ENCODE data around the gene ZEB1.
"Not testable (repeated sequence)": the region's sequence is repeated elsewhere in the genome, so short reads cannot be mapped to it uniquely, and the experiment has no call there.

Gene ZEB1

DNA sequence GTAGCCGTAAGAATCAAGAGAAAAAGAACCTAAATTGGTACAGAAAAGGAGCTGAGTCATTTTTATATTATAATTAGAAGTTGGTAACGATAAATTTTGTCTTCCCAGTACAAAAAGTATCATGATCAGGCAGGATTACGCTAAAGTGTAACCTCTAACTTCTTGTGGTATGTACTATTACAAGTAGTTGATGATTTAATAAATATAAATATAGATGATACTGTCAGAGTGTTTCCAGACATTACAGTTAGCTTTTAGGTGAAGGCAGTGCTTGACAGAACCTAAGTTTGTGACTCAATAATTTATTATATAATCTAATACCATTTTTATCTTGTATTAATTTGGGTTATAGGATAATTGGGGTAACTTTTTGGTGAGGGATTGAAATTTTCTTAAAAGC, 53.4 kb downstream of the ZEB1 start:
- no peak for DNase-seq

DNA sequence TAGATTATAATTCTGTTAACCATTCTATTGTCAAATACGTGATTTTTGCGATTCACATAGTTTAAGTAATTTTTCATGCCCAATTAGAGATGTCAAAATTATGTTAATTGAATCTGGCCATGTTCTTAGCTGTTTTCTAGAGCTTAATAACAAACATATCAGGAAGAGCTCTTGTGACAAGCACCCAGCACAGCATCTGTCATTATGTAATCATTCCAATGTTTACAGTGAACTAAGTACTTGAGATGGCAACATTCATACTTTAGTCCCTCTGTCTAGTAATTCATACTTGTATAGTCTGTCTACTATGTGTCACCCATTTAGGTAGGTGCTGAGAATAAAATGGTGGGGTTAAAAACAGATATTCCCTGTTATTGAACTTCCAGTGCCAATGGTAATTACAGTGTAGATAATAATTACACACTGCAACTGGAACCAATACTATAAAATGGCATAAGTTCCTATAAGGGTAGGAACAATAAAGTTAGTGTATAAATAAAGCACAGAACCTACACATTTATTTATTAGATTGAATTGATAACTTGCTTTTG, 55.2 kb downstream of the ZEB1 start:
- DNase-seq: no peak

DNA sequence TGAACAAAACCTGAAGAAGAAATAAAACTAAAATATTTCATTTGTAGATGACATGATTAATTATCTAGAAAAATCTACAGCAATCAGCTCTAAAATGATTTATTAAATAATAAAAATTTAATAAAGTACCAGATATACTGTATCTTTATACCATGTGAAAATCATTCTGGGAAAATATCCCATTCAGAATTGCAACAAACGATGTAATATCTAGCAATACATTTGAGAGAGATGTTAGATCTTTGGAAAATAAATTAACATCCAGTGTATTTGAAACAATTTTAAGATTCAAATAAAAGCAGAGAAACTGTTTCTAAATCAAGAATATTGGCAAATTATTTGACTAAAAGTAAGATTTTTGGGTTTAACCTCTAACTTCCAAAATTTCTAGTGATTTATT, 62.2 kb downstream of the ZEB1 start:
- DNase-seq: no peak

DNA sequence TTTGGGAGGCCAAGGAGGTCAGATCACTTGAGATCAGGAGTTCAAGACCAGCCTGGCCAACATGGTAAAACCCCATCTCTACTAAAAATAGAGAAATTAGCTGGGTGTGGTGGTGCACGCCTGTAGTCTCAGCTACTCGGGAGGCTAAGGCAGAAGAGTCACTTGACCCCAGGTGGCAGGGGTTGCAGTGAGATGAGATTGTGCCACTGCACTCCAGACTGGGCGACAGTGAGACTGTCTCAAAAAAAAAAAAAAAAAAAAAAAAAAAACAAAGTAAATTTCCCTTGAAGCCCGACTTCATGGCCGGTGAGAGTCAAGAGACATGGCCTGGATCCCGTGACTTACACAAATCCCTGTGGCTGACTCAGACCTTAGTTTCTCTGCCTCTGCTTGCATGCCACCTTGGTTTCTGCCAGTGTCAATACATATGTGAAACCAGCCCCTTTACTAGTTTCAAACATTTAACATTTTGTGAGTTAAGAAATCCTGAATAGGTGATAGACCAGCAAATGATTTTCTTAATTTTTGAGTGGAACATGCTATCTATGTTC, 62.8 kb downstream of the ZEB1 start:
- no peak for DNase-seq

DNA sequence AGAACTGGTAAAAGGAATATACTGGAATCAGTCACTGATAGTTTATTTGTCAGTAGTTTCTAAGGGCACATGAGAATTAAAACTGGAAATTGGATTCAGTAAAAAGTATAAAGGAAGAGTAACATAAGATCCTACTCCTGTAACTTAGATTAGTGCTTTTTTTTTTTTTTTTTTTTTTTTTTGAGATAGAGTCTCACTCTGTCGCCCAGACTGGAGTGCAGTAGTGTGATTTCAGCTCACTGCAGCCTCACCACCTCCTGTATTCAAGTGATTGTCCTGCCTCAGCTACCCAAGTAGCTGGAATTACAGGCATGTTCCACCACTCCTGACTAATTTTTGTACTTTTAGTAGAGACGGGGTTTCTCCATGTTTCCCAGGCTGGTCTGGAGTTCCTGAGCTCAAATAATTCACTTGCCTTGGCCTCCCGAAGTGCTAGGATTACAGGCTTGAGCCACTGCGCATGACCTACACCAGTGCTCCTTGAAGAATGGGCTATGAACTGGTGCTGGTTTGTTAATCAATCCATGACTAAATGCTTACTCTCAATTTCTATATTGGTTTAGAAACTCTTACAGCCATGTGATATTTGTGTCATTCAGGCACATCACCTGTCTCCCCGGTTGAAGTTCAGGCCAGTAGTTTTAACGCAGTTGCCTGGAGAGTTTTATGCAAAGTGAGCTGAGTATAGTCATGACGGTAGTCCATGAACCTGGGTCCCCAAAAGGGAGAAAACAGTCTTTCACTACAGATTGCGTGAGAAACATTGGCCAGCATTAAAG, 65.0 kb downstream of the ZEB1 start:
- DNase-seq: no peak

DNA sequence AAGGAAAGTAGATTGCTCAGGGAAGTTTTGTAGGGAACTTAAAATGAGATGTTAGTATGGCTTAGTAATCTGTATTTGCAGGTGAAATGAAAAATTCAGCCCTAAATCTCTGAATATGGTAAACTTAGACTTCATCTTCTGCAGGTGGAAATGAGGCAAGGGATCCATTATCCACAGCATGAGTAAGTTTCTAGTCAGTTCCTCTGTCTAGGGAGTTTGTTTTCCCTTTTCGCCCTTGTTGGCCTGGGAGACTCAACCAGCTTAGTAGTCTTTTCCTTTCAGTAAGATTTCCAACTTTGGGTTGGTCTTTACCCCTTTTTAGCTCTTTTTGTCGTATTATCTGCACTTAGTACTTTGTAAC, 65.6 kb downstream of the ZEB1 start:
- no peak for DNase-seq

DNA sequence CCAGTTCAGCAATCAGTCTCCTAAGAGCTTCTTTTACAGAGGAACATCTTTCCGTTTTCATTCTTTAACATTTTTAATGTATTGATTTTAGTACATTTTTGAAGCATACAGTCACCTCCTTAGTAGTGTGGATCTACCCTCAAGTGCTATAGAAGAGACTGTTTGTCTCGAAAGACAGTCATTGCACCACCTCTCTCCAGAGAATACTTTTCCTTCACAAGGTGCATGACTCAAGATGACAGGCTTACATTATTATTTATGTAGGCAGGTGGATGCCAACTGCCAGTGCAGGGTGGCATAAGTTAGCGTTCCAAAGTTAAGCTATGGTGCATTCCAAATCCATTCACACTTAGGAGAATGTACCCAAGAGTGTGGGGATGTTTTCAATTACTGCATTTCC, 71.8 kb downstream of the ZEB1 start:
- DNase-seq: no peak

GRCh38 chr10:31393844-31394243, 74.8 kb downstream of the ZEB1 start:
- DNase-seq: no peak

GRCh38 chr10:31395695-31396094, 76.7 kb downstream of the ZEB1 start:
- DNase-seq: no peak

DNA sequence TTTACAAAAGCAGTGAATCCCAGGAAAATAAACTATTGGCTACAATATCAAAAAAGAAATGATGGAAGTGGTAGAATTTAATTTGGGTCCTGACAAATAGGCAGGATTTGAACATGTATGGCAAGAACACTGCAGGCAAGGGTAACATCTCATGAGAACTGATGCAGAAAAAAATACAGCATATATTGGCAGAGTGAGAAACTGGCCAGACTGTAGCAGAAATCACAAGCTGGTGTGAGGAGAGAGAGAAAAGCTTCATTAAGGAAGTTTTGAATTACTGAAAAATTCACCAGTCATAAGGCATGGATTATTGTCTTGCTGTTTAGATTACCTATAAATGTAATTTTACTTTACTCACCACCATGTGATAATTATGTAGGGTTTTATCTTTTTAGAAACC, 77.4 kb downstream of the ZEB1 start:
- no peak for DNase-seq

- no peak for DNase-seq
Observed at GRCh38 chr10:31397852-31398251, 78.8 kb downstream of the ZEB1 start.

GRCh38 chr10:31399171-31399570, 80.2 kb downstream of the ZEB1 start:
- no peak for DNase-seq

GRCh38 chr10:31399631-31400030, 80.6 kb downstream of the ZEB1 start:
- DNase-seq: no peak

- DNase-seq: no peak
Observed at GRCh38 chr10:31401287-31401686, 82.3 kb downstream of the ZEB1 start.

- no peak for DNase-seq
Observed at GRCh38 chr10:31404640-31405039, 85.6 kb downstream of the ZEB1 start.

GRCh38 chr10:31405829-31406228, 86.8 kb downstream of the ZEB1 start:
- not testable (repeated sequence) for DNase-seq

GRCh38 chr10:31412397-31412796, 93.4 kb downstream of the ZEB1 start:
- DNase-seq: not testable (repeated sequence)

- no peak for DNase-seq
Observed at GRCh38 chr10:31413325-31413724, 94.3 kb downstream of the ZEB1 start.

DNA sequence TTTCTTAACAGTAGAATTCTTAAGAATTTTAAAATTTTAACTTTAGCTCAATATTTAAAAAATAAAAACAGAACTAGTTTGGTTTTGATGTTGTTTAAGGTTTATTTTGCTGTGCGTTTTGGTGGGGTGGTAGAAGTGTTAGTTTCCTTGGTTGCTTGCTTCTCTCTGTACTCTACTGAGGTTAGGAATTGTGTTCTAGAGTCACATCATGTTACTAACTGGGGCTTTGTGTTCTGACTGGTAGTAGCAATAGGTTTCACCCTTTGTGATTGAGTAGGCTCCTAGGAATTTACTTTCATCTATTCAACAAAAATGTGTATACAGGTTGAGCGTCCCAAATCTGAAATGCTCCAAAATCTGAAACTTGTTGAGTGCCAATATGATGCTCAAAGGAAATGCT, 99.5 kb downstream of the ZEB1 start:
- no peak for DNase-seq

DNA sequence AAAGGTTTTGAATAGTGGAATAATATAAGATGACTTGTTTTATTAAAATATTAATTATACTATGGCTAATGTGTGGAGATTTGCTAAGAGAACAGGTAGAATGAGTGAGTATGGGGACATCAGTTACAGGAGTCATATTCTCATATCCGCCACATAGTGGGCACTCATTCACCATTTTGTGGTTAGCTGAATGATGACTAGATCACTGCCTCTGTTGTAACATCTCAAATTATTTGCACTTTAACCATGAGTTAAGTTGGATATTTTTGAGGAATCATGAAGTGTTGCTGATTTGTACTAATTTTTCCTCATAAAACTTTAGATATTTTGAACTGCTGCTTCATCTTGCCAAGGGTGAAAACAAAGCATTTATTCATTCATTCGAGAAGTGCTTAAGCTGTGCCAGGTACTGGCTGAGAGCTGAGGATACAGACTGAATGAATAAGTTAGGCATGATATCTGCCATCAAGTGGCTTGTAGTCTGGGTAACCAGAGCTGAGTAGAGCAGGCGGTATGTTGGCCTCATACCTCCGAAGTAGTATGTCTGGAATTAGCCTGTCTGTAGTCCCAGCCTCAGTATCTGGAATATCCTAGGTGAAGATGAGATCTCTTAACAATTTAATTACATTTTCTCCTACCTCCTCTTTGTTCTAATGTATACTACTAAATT, 100.5 kb downstream of the ZEB1 start:
- no peak for DNase-seq

GRCh38 chr10:31421322-31421721, 102.3 kb downstream of the ZEB1 start:
- no peak for DNase-seq

DNA sequence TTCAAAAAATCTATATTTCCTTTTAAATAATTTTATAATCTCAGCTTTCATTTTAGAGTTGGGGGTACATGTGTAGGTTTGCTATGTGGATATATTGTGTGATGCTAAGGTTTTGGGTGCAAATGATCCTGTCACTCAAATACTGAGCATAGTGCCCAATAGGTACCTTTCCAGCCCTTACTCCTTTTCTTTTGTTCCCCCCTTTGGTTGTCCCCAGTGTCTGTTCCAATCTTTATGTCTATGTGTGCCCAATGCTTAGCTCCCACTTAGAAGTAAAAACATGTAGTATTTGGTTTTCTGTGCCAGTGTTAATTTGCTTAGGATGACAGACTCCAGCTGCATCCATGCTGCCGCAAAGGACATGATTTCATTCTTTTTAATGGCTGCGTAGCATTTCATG, 103.6 kb downstream of the ZEB1 start:
- no peak for DNase-seq

GRCh38 chr10:31424473-31424872, 105.5 kb downstream of the ZEB1 start:
- no peak for DNase-seq

GRCh38 chr10:31426401-31426800, 107.4 kb downstream of the ZEB1 start:
- no peak for DNase-seq
